T-helper 1 cell treated with Interleukin-12 subunit alpha and Interleukin-12 subunit beta and Interleukin-4 antibody, amounts not matched to agents 30 μg/mL and 1 μg/mL, for 36 hours (primary cell): Measurements from ENCODE around the gene KLK6.

ENCODE experiments used
- H3K27ac Mint-ChIP-seq: one replicate; pipeline ENCODE4 v1.8.0; 2021; ENCODE audit warnings: mild to moderate bottlenecking, mixed read lengths
- H3K27me3 Mint-ChIP-seq: one replicate; pipeline ENCODE4 v1.8.0; 2021; ENCODE audit warnings: low read depth, mixed read lengths
- H3K36me3 Mint-ChIP-seq: one replicate; pipeline ENCODE4 v1.8.0; 2021; ENCODE audit warnings: low read depth, mixed read lengths
- H3K4me1 Mint-ChIP-seq: one replicate; pipeline ENCODE4 v1.8.0; 2021; ENCODE audit warnings: low read depth, mixed read lengths
- H3K4me3 Mint-ChIP-seq: one replicate; pipeline ENCODE4 v1.8.0; 2021; ENCODE audit warnings: mild to moderate bottlenecking, moderate library complexity, mixed read lengths
- H3K9me3 Mint-ChIP-seq: one replicate; pipeline ENCODE4 v1.8.0; 2021; ENCODE audit warnings: mixed read lengths

The KLK6 gene

DNA sequence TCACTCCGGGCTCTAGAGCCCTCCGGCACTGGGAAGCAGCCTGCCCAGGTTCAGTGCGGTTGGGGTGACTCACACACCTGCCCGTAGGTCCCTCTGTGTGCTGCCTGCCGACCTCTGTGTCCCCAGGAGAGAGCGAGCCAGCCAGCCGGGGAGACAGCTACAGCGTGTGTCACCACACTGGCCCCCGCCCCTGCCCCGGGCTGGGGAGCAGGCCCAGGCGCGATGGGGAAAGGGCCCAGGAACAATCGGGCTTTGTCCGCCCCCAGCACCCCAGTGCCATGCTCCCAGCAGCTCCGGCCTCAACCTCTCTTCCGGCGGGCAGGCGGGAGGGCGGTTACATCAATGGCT, at the start of gene KLK6:
Gene KLK6, minus strand, starts transcription at position 179 of the 348 bp plus-strand sequence. CDS start 1,487 bp downstream, outside the sequence.
- Mint-ChIP-seq H3K27me3 (peaks cover 2% of the 10 kb centered on the region), H3K9me3 (no peaks in the 10 kb centered on the region), H3K36me3 (no peaks in the 10 kb centered on the region), H3K4me1 (no peaks in the 10 kb centered on the region), H3K27ac (no peak within 1 kb of the TSS), H3K4me3 (no peak within 1 kb of the TSS)

- Mint-ChIP-seq H3K4me1 (peaks cover 13% of the 10 kb centered on the region), H3K27ac (no peak overlapping the region), H3K27me3 (peaks cover 66% of the 10 kb centered on the region), H3K9me3 (no peaks in the 10 kb centered on the region), H3K36me3 (peaks cover 1% of the 10 kb centered on the region), H3K4me3 (no peak overlapping the region)
Observed at GRCh38 chr19:51018745-51019543, 49.6 kb upstream of the KLK6 start.

DNA sequence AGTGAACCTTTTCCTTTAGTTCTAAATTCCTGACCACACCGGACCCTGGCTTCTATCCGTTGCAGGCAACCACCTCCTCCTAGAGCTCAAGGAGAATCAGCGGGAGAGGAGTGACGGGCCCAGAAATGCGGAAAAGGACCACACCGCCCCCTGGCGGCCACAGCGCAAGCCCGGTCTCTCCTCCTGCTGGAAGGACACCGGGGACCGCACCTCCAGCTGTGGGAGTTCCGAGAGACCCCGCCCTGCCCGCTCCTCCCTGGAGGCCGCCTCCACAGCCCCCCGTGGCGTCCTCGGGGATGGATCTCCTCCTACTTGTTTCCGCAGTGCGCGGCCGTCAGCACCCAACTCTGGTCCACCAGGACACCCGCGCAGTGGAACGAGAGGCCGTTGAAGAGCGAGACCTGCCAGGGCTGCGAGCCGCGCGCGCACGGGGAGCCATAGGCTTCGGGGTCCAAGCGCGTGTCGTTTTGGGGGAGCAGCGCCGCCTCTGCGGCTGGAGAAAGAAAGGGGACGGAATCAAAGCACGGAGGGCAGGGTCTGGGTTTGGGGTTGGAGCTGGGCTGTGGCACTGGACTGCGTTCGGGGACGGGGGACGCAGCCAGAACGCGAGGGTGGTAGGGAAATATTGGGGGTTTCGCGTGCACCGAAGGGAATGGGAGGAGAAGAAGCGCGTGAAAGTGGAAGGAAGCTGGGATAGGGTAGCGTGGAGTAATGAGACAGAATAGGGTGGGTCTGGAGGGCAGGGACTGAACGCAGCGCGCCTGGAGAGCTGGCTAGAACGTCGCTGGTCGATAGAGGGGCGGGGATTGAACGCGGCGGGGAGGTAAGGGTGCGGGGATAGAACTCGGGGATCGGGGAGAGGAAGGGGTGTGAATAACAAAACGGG, 47.6 kb upstream of the KLK6 start:
- Mint-ChIP-seq H3K27ac (no peak overlapping the region), H3K4me1 (peaks cover 13% of the 10 kb centered on the region), H3K36me3 (peaks cover 1% of the 10 kb centered on the region), H3K9me3 (no peaks in the 10 kb centered on the region), H3K27me3 (peaks cover 60% of the 10 kb centered on the region), H3K4me3 (no peak overlapping the region)

DNA sequence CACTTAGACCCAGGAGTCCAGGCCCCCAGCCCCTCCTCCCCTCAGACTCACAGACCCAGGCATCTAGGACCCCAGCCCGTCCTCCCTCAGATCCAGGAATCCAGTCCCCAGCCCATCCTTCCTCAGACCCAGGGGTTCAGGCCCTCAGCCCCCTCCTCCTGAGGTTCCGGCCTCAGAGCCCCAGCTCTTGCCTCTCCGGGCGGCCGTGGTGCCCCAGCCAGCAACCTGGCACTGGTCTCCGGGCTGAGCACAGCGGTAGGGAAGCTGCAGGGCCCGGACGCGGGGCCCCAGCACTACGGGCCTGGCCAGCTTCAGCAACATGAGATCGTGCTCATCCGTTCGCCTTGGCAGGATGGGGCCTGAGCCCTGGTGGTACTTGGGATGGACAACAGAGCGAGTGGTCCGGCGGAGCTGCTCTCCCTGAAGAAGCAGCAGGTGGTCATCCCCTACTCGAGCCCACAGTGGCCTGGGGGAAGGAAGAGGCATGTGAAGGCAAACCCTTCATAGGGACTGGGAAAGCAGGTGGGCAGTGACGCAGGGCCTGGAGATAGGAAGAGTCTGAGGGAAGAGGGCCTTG, 46.4 kb upstream of the KLK6 start:
- Mint-ChIP-seq H3K4me3 (no peak overlapping the region), H3K27ac (no peak overlapping the region), H3K36me3 (peaks cover 1% of the 10 kb centered on the region), H3K4me1 (peaks cover 13% of the 10 kb centered on the region), H3K27me3 (peaks cover 58% of the 10 kb centered on the region), H3K9me3 (no peaks in the 10 kb centered on the region)

GRCh38 chr19:51014242-51014641, 44.9 kb upstream of the KLK6 start:
- H3K4me3 Mint-ChIP-seq, result no peak overlapping the region
- H3K4me1 Mint-ChIP-seq, result peaks cover 9% of the 10 kb centered on the region
- no peaks in the 10 kb centered on the region for H3K9me3 Mint-ChIP-seq
- peaks cover 1% of the 10 kb centered on the region for H3K36me3 Mint-ChIP-seq
- H3K27me3 Mint-ChIP-seq, result peaks cover 54% of the 10 kb centered on the region
- no peak overlapping the region for H3K27ac Mint-ChIP-seq

- Mint-ChIP-seq H3K4me3 (no peak overlapping the region), H3K27me3 (peaks cover 43% of the 10 kb centered on the region)
Observed at GRCh38 chr19:51012661-51013190, 43.3 kb upstream of the KLK6 start.

DNA sequence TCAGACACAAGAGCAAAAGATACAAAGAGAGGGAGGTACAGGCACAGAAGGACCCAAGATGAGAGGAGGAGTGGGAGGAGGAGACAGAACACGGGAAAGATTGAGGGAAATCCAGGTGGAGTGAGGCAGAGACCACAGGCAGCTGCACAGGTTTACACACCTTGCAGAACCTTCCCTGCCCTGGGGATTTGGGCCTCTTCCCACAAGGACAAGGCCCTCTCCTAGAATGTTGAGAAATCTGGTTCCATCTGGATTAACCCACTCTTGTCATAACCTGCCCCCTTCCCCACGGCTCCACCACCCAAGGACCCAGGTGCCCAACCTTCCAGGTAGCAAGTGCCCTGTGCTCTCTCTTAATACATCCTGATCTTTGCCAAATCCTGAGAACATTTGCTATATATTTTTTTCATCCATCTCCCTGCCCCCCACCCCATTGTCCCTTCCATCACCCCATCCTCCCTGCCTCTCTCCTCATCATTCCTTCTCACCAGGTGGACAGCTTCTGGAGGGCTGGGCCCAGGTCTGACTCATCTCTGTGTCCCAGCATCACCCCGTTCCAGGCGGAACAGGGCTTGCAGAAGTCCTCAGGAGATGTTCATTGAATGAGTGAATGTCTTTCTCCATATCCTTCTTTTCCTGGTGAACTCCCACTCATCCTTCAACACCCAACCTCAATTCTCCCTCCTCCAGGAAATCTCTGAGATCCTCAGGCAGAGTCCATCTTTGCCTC, 40.8 kb upstream of the KLK6 start:
- Mint-ChIP-seq H3K4me1 (peaks cover 5% of the 10 kb centered on the region), H3K36me3 (no peaks in the 10 kb centered on the region), H3K9me3 (no peaks in the 10 kb centered on the region), H3K27ac (no peak overlapping the region), H3K4me3 (no peak overlapping the region), H3K27me3 (peaks cover 21% of the 10 kb centered on the region)

More at GRCh38 chr19:51012661-51013190, 43.3 kb upstream of the KLK6 start:
- Mint-ChIP-seq H3K4me1 (peaks cover 5% of the 10 kb centered on the region), H3K27ac (no peak overlapping the region), H3K36me3 (no peaks in the 10 kb centered on the region), H3K9me3 (no peaks in the 10 kb centered on the region)

DNA sequence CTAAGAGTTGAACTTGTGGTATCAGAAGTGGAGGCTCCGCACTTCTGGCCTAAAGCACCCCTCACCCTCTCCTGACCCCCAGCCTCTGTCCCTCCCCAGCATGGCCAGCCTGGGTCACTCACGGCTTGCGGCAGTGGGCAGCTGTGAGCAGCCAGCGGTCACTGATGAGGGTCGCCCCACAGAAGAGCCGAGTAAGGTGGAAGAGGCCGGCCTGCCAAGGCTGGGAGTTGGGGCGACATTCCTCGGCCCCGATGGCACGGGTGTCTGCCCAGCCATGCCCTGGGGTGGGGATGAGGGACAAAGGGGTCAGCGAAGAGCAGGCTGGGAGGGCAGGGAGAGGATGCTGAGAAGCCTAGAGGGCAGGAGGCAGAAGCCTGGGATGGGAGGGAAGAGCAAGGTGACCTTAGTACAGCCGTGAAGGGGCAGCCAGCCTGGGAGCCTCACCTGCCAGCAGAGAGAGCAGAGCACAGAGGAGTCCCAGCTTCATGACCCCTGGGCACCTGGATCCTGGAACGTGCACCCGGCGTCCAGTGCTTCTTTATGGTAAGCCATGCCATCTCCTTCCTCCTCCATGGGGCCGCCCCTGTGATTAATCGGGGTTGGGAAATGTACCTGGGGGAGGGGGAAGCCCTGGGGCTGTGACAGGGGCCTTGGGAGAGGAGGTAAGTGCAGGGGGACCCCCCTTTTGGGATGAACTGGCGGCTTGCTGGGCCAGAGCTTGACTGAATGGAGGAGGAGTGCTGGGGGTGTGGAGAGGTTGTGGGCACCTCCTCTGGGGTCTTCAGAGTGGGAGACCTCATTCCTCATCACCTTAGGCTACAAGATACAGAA, 39.9 kb upstream of the KLK6 start:
- Mint-ChIP-seq H3K27ac (no peak overlapping the region), H3K9me3 (no peaks in the 10 kb centered on the region), H3K4me1 (peaks cover 1% of the 10 kb centered on the region), H3K36me3 (no peaks in the 10 kb centered on the region), H3K27me3 (peaks cover 12% of the 10 kb centered on the region), H3K4me3 (no peak overlapping the region)

DNA sequence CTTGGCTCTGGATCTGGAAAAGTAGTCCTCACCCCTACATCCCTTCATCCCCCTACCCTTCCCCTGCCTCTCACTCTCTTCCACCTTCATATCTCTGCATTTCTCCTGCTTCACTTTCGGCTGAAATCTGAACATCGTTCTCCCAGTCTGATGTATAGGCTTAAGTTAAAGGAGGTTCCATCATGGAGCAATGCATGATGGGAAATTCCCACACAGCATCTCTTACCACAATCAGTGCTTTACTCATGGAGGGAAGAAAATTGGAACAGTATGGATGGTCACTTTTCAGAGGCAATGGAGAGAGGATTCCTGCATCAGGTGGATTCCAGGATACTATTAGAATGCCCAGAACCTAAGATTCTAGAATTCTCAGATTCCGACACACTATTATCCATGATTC, 38.1 kb upstream of the KLK6 start:
- Mint-ChIP-seq H3K4me1 (no peaks in the 10 kb centered on the region), H3K4me3 (no peak overlapping the region), H3K27me3 (peaks cover 8% of the 10 kb centered on the region), H3K36me3 (no peaks in the 10 kb centered on the region), H3K27ac (no peak overlapping the region), H3K9me3 (no peaks in the 10 kb centered on the region)

GRCh38 chr19:51006406-51006805, 37.0 kb upstream of the KLK6 start:
- Mint-ChIP-seq H3K4me3 (no peak overlapping the region), H3K27me3 (peaks cover 8% of the 10 kb centered on the region), H3K9me3 (no peaks in the 10 kb centered on the region), H3K27ac (no peak overlapping the region), H3K4me1 (no peaks in the 10 kb centered on the region), H3K36me3 (no peaks in the 10 kb centered on the region)

DNA sequence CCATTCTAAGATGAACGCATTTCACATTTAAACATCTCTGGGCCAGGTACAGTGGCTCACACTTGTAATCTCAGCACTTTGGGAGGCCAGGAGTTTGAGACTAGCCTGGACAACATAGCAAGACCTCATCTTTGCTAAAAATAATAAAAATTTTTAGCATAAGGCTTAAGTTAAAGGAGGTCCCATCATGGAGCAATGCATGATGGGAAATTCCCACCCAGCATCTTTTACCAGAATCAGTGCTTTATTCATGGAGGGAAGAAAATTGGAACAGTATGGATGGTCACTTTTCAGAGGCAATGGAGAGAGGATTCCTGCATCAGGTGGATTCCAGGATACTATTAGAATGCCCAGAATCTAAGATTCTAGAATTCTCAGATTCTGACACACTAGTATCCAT, 35.9 kb upstream of the KLK6 start:
- Mint-ChIP-seq H3K9me3 (no peaks in the 10 kb centered on the region), H3K4me3 (no peak overlapping the region), H3K27ac (no peak overlapping the region), H3K4me1 (no peaks in the 10 kb centered on the region), H3K36me3 (no peaks in the 10 kb centered on the region), H3K27me3 (peaks cover 3% of the 10 kb centered on the region)

GRCh38 chr19:51003316-51003715, 33.9 kb upstream of the KLK6 start:
- H3K4me1 Mint-ChIP-seq, result no peaks in the 10 kb centered on the region
- H3K9me3 Mint-ChIP-seq, result no peaks in the 10 kb centered on the region
- H3K27ac Mint-ChIP-seq, result no peak overlapping the region
- H3K36me3 Mint-ChIP-seq, result no peaks in the 10 kb centered on the region
- no peak overlapping the region for H3K4me3 Mint-ChIP-seq
- H3K27me3 Mint-ChIP-seq, result peaks cover 3% of the 10 kb centered on the region

DNA sequence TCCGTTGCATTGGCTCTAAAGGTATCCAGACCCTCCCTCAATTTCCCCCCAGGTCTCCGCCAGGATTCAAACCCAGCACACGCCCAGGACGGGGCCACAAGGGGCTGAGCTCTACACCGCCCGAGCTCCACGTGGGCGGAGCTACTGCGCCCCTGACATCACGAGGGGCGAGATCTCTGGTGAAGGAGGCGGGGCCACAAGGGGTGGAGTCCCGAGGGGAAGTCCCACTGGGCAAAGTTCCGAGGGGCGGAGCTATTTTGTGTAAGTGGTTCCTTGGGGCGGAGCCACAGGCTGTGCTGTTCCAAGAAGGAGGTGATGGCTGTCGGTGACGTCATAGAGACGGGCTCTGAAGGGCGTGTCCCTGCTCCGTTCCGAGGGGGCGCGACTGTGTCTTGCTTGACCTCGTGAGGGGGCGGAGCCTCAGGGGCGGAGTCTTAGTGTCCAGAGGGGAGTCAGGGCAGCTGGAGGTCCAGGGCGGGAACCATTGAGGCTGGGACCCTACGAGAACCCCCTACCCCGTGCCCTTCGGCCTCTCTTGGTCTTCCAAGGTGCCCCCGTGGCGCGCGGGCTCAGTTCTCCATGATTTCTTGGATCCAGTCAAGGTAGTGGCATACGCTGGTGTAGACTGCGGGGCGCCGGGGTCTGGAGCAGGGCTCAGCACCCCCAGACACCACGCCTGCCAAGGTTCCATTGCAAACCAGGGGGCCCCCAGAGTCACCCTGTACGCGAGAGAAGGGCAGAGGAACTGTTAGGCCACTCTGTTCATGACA, 33.3 kb upstream of the KLK6 start:
- Mint-ChIP-seq H3K9me3 (no peaks in the 10 kb centered on the region), H3K27me3 (peaks cover 3% of the 10 kb centered on the region), H3K27ac (no peak overlapping the region), H3K36me3 (no peaks in the 10 kb centered on the region), H3K4me3 (no peak overlapping the region), H3K4me1 (no peaks in the 10 kb centered on the region)
